ENCODE results near the gene AMDHD2. TPM values are rescaled to one million over a fixed set of nuclear protein-coding genes. Genes with fewer than 3 reads are reported as not detected.

Gene AMDHD2
- total and polyA plus RNA-seq, 2 of the 13 experiments (the other 11 are each of a cell fraction or from before 2014, with no cell fraction given) = 33.5 to 39.1 TPM

DNA sequence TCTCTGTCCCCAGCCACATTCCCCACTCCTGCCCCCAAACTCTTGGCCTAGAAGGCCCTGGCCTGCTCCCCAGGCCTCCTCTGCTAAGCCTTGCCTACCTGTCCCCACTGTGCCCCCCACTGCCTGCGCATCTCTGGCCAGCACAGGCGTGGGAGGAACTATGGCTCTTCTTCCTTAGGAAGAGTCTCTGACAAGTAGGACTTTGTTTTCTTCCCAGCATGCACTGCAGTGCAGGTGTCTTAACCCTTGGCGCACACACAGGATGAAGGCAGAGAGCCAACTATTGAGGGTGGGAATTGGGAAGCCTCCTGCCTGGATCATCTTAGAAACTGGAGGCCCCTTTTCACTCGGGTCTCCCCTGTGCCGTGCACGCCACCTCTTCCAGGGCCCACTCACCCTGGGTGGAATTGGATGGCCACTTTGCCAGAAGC is 3.6 kb downstream of the AMDHD2 start:
- peaks cover 13 to 45% of the 10 kb centered on the region in 2 experiments for H3K36me3 ChIP-seq (replicated peaks in 1 of 2; ENCODE audit: control insufficient read depth in 1 of 2, insufficient read depth in 2 of 2, low read length in 2 of 2)
- peaks cover 44% of the 10 kb centered on the region for H3K79me2 ChIP-seq (ENCODE audit: insufficient read depth, low read length)
- no TSS peak for BruUV-seq (replicated peaks)
- H3K4me3 ChIP-seq (replicated peaks in 1 of 3; ENCODE audit: insufficient read depth in 1 of 3, low read depth in 2 of 3, low read length in 3 of 3) = peak overlapping the region in 2 of 3 experiments; percentile 12 to 56; a peak in 3 of 6 replicates
- intact Hi-C loops (cut with micrococcal nuclease; ENCODE audit: unreplicated experiment) (no loop called here), in situ Hi-C loops (cut with HindIII; ENCODE audit: extremely low pct_ligation_motif_present, low pct_unique_long_range_greater_than_20kb) (no loop called here)
- no peak overlapping the region for H2AFZ ChIP-seq (ENCODE audit: low read length)
- H3K4me1 ChIP-seq (ENCODE audit: insufficient read depth, low read length) = peaks cover 80% of the 10 kb centered on the region
- peak; percentile 12 for FAIRE-seq
- H4K20me1 ChIP-seq (ENCODE audit: insufficient read depth, low read length) = peaks cover 9% of the 10 kb centered on the region
- H3K27me3 ChIP-seq (ENCODE audit: control insufficient read depth in 1 of 2, insufficient read depth in 2 of 2, low read length in 2 of 2) = no peaks in the 10 kb centered on the region
- ChIA-PET CTCF (ENCODE audit: low intra/inter-chr PET ratio, low total read pairs) (interaction anchor here (1.2 to 1.3 kb wide), 2 partner anchors 10 to 11 kb away, joined by 3 read pairs; partner anchors contain the start of gene ATP6V0C), POLR2A (interaction anchor here (1.0 to 2.6 kb wide), 5 partner anchors 9 to 368 kb away, joined by 5 to 42 read pairs (median 14); partner anchors contain the start of genes ATP6V0C, PDPK1 and TRAF7)
- H3K9me3 ChIP-seq (ENCODE audit: low read length) = no peaks in the 10 kb centered on the region
- no peak for DNase-seq (ENCODE audit: low spot score)
- ATAC-seq = peak; percentile 0; the same call in 2 of the 3 replicates
- peak overlapping the region; percentile 78 for H3K4me2 ChIP-seq (ENCODE audit: low read depth, low read length)
- 52% methylated on average over 6 of the region's 6 CpGs for WGBS (ENCODE audit: low lambda C conversion rate)
- peak overlapping the region; percentile 47 for H3K9ac ChIP-seq (ENCODE audit: insufficient read depth, low read depth, low read length)
- H3K27ac ChIP-seq (ENCODE audit: extremely low read length, insufficient read depth, low read length) = peak overlapping the region; percentile 92
- TF ChIP-seq, protein P1, sequence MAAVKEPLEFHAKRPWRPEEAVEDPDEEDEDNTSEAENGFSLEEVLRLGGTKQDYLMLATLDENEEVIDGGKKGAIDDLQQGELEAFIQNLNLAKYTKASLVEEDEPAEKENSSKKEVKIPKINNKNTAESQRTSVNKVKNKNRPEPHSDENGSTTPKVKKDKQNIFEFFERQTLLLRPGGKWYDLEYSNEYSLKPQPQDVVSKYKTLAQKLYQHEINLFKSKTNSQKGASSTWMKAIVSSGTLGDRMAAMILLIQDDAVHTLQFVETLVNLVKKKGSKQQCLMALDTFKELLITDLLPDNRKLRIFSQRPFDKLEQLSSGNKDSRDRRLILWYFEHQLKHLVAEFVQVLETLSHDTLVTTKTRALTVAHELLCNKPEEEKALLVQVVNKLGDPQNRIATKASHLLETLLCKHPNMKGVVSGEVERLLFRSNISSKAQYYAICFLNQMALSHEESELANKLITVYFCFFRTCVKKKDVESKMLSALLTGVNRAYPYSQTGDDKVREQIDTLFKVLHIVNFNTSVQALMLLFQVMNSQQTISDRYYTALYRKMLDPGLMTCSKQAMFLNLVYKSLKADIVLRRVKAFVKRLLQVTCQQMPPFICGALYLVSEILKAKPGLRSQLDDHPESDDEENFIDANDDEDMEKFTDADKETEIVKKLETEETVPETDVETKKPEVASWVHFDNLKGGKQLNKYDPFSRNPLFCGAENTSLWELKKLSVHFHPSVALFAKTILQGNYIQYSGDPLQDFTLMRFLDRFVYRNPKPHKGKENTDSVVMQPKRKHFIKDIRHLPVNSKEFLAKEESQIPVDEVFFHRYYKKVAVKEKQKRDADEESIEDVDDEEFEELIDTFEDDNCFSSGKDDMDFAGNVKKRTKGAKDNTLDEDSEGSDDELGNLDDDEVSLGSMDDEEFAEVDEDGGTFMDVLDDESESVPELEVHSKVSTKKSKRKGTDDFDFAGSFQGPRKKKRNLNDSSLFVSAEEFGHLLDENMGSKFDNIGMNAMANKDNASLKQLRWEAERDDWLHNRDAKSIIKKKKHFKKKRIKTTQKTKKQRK (IDR thresholded peaks at IDR 0.05; ENCODE audit: low read length) = no peak
- TF ChIP-seq HOXA7 (CRISPR knock-in tag; IDR thresholded peaks at IDR 0.05) = no peak
- TF ChIP-seq ZNF652 (CRISPR knock-in tag; IDR thresholded peaks at IDR 0.05; ENCODE audit: borderline replicate concordance, low read depth) = peak; percentile 90
- TF ChIP-seq MEF2D (CRISPR knock-in tag; IDR thresholded peaks at IDR 0.05) = 0 out of 2 replicates have a peak, but pooled peaks have one; percentile 3
- no peak for TF ChIP-seq JUN (CRISPR knock-in tag; IDR thresholded peaks at IDR 0.05)
- no peak for TF ChIP-seq BRCA1 (CRISPR knock-in tag; IDR thresholded peaks at IDR 0.05)
- TF ChIP-seq, protein P2, sequence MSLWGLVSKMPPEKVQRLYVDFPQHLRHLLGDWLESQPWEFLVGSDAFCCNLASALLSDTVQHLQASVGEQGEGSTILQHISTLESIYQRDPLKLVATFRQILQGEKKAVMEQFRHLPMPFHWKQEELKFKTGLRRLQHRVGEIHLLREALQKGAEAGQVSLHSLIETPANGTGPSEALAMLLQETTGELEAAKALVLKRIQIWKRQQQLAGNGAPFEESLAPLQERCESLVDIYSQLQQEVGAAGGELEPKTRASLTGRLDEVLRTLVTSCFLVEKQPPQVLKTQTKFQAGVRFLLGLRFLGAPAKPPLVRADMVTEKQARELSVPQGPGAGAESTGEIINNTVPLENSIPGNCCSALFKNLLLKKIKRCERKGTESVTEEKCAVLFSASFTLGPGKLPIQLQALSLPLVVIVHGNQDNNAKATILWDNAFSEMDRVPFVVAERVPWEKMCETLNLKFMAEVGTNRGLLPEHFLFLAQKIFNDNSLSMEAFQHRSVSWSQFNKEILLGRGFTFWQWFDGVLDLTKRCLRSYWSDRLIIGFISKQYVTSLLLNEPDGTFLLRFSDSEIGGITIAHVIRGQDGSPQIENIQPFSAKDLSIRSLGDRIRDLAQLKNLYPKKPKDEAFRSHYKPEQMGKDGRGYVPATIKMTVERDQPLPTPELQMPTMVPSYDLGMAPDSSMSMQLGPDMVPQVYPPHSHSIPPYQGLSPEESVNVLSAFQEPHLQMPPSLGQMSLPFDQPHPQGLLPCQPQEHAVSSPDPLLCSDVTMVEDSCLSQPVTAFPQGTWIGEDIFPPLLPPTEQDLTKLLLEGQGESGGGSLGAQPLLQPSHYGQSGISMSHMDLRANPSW (CRISPR knock-in tag; IDR thresholded peaks at IDR 0.05; ENCODE audit: borderline replicate concordance) = no peak
- TF ChIP-seq SRY (CRISPR knock-in tag; IDR thresholded peaks at IDR 0.05) = 0 out of 2 replicates have a peak, but pooled peaks have one; percentile 11
- no peak for TF ChIP-seq YY1 (IDR thresholded peaks at IDR 0.05; ENCODE audit: insufficient read depth, insufficient replicate concordance, low read depth, low read length)
- TF ChIP-seq, protein P3, sequence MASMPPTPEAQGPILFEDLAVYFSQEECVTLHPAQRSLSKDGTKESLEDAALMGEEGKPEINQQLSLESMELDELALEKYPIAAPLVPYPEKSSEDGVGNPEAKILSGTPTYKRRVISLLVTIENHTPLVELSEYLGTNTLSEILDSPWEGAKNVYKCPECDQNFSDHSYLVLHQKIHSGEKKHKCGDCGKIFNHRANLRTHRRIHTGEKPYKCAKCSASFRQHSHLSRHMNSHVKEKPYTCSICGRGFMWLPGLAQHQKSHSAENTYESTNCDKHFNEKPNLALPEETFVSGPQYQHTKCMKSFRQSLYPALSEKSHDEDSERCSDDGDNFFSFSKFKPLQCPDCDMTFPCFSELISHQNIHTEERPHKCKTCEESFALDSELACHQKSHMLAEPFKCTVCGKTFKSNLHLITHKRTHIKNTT (CRISPR knock-in tag; IDR thresholded peaks at IDR 0.05) = no peak
- TF ChIP-seq, protein P4, sequence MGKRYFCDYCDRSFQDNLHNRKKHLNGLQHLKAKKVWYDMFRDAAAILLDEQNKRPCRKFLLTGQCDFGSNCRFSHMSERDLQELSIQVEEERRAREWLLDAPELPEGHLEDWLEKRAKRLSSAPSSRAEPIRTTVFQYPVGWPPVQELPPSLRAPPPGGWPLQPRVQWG (CRISPR knock-in tag; IDR thresholded peaks at IDR 0.05; ENCODE audit: borderline replicate concordance, low read depth) = no peak
- TF ChIP-seq, protein P5, sequence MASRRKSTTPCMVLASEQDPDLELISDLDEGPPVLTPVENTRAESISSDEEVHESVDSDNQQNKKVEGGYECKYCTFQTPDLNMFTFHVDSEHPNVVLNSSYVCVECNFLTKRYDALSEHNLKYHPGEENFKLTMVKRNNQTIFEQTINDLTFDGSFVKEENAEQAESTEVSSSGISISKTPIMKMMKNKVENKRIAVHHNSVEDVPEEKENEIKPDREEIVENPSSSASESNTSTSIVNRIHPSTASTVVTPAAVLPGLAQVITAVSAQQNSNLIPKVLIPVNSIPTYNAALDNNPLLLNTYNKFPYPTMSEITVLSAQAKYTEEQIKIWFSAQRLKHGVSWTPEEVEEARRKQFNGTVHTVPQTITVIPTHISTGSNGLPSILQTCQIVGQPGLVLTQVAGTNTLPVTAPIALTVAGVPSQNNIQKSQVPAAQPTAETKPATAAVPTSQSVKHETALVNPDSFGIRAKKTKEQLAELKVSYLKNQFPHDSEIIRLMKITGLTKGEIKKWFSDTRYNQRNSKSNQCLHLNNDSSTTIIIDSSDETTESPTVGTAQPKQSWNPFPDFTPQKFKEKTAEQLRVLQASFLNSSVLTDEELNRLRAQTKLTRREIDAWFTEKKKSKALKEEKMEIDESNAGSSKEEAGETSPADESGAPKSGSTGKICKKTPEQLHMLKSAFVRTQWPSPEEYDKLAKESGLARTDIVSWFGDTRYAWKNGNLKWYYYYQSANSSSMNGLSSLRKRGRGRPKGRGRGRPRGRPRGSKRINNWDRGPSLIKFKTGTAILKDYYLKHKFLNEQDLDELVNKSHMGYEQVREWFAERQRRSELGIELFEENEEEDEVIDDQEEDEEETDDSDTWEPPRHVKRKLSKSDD (CRISPR knock-in tag; IDR thresholded peaks at IDR 0.05; ENCODE audit: low read depth) = 0 out of 2 replicates have a peak, but pooled peaks have one; percentile 6
- TF ChIP-seq ZC3H4 (CRISPR knock-in tag; IDR thresholded peaks at IDR 0.05; ENCODE audit: borderline replicate concordance) = no peak
